Panc1 (cell line): ENCODE results near the gene MRPL51. TPM values are rescaled to one million over a fixed set of nuclear protein-coding genes. Genes with fewer than 3 reads are reported as not detected.

Experiments used
- ATAC-seq: fragments of 200-7000 bp; cut with Tn5 transposase; 2 replicates; pipeline ENCODE4 v1.9.1; 2020; ENCODE audit warnings: mild to moderate bottlenecking, moderate library complexity
- BruUV-seq: library from RNA; stranded (reverse); fragments of 400-500 nt; replicated peaks from 2 replicates; lab custom pipeline; 2021; lab: Mats Ljungman, UMichigan
- CTCF ChIA-PET: fragments of 300-600 bp; sonication (Branson Sonifier 250); formaldehyde crosslinking; loops from one replicate; lab custom pipeline; 2022; ENCODE audit warnings: antibody characterized with exemption; lab: Charles Lee
- POLR2A ChIA-PET: fragments of 300-600 bp; sonication (Branson Sonifier 250); formaldehyde crosslinking; loops from one replicate; lab custom pipeline; 2022; ENCODE audit warnings: antibody characterized with exemption; lab: Charles Lee
- DNase-seq: peaks from one replicate; pipeline ENCODE4 v3.0.0-alpha.2; 2010; ENCODE audit warnings: low read depth, low spot score
- H3K27ac ChIP-seq: 2 replicates; pipeline ENCODE4 v1.5.1; 2011; ENCODE audit warnings: mild to moderate bottlenecking, low read length, inconsistent platforms
- H3K27me3 ChIP-seq: fragments of 200-500 bp; sonication (Bioruptor generic); 2 replicates; pipeline ENCODE4 v1.6.0; 2014; ENCODE audit warnings: low read length, inconsistent platforms; ENCODE audit not compliant: control insufficient read depth, insufficient read depth
- H3K36me3 ChIP-seq: fragments of 200-500 bp; sonication (Bioruptor generic); 2 replicates; pipeline ENCODE4 v1.5.1; 2014; ENCODE audit warnings: inconsistent platforms, mild to moderate bottlenecking, low read length, moderate library complexity; ENCODE audit not compliant: control insufficient read depth, insufficient read depth
- H3K4me1 ChIP-seq: 2 replicates; pipeline ENCODE4 v1.5.1; 2011; ENCODE audit warnings: inconsistent platforms, mild to moderate bottlenecking, low read length, moderate library complexity; ENCODE audit not compliant: control insufficient read depth, insufficient read depth
- H3K4me3 ChIP-seq, 2 experiments: 2 replicates each; pipeline ENCODE4 v1.5.1; 2011 to 2012; ENCODE audit warnings: low read depth in 2 of 2, low read length in 2 of 2, mild to moderate bottlenecking in 2 of 2, inconsistent platforms in 1 of 2, moderate library complexity in 1 of 2
- H3K9me3 ChIP-seq: fragments of 200-500 bp; sonication (Bioruptor generic); 2 replicates; pipeline ENCODE4 v1.5.1; 2014; ENCODE audit warnings: low read depth, mild to moderate bottlenecking, inconsistent platforms, low read length, moderate library complexity; ENCODE audit not compliant: control insufficient read depth, insufficient read depth
- POLR2AphosphoS5 ChIP-seq: IDR thresholded peaks from 2 replicates; pipeline ENCODE4 v1.6.1; 2012; ENCODE audit warnings: mild to moderate bottlenecking, low read depth, low read length, moderate library complexity
- SIN3A ChIP-seq: IDR thresholded peaks from 2 replicates; pipeline ENCODE4 v1.6.1; 2012; ENCODE audit warnings: low read depth, mild to moderate bottlenecking, low read length, moderate library complexity, borderline replicate concordance; ENCODE audit not compliant: insufficient read depth
- TCF7L2 ChIP-seq: IDR thresholded peaks from 2 replicates; pipeline ENCODE4 v1.6.1; 2011; ENCODE audit warnings: mild to moderate bottlenecking, low read depth, low read length, inconsistent platforms
- in situ Hi-C: cut with HindIII; loops from 2 replicates; pipeline ENCODE4 v1.10.0; 2016; ENCODE audit warnings: low sequenced_read_pairs, low pct_unique_long_range_greater_than_20kb
- intact Hi-C: fragments of 100-400 bp; cut with micrococcal nuclease; formaldehyde crosslinking; loops from one replicate; pipeline ENCODE4 v1.10.0; 2022; ENCODE audit not compliant: unreplicated experiment
- total RNA-seq: library from RNA; stranded (reverse); gene quantifications from one replicate; pipeline ENCODE4 v1.2.1, GENCODE V29; 2021; ENCODE audit not compliant: unreplicated experiment
- TF ChIP-seq, protein P1 (sequence below): fragments of 450-650 bp; IDR thresholded peaks from 2 replicates; pipeline ENCODE4 v1.5.1; 2017; ENCODE audit warnings: mild to moderate bottlenecking
- TF ChIP-seq, protein P2 (sequence below), 2 experiments: IDR thresholded peaks; 2 replicates each; pipeline ENCODE4 v1.6.1; 2011 to 2012; ENCODE audit warnings: low read depth in 2 of 2, control low read depth in 1 of 2, low read length in 1 of 2, mild to moderate bottlenecking in 1 of 2, moderate library complexity in 1 of 2; ENCODE audit not compliant: insufficient read depth in 1 of 2

Gene MRPL51
- total RNA-seq, 1 experiment from 2014 or later, result 194 TPM

DNA sequence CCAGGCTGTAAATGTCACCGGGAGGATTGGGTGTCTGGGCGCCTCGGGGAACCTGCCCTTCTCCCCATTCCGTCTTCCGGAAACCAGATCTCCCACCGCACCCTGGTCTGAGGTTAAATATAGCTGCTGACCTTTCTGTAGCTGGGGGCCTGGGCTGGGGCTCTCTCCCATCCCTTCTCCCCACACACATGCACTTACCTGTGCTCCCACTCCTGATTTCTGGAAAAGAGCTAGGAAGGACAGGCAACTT lies 42.6 kb upstream of the MRPL51 start:
- no peaks in the 10 kb centered on the region for H3K9me3 ChIP-seq
- no peaks in the 10 kb centered on the region for H3K27me3 ChIP-seq
- peak overlapping the region; percentile 77 to 86 for H3K4me3 ChIP-seq
- intact Hi-C loops, result no loop called here
- ATAC-seq (no peak), DNase-seq (no peak)
- ChIA-PET CTCF (no interaction called here), POLR2A (interaction anchor here (0.6 to 1.1 kb wide), 3 partner anchors 22 to 89 kb away, joined by 3 read pairs; no protein-coding TSS in a partner anchor)
- peak overlapping the region; percentile 89 for H3K27ac ChIP-seq
- no TSS peak for BruUV-seq
- peaks cover 11% of the 10 kb centered on the region for H3K36me3 ChIP-seq
- TF ChIP-seq, protein P1, sequence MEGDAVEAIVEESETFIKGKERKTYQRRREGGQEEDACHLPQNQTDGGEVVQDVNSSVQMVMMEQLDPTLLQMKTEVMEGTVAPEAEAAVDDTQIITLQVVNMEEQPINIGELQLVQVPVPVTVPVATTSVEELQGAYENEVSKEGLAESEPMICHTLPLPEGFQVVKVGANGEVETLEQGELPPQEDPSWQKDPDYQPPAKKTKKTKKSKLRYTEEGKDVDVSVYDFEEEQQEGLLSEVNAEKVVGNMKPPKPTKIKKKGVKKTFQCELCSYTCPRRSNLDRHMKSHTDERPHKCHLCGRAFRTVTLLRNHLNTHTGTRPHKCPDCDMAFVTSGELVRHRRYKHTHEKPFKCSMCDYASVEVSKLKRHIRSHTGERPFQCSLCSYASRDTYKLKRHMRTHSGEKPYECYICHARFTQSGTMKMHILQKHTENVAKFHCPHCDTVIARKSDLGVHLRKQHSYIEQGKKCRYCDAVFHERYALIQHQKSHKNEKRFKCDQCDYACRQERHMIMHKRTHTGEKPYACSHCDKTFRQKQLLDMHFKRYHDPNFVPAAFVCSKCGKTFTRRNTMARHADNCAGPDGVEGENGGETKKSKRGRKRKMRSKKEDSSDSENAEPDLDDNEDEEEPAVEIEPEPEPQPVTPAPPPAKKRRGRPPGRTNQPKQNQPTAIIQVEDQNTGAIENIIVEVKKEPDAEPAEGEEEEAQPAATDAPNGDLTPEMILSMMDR, result no peak
- TF ChIP-seq, protein P2, sequence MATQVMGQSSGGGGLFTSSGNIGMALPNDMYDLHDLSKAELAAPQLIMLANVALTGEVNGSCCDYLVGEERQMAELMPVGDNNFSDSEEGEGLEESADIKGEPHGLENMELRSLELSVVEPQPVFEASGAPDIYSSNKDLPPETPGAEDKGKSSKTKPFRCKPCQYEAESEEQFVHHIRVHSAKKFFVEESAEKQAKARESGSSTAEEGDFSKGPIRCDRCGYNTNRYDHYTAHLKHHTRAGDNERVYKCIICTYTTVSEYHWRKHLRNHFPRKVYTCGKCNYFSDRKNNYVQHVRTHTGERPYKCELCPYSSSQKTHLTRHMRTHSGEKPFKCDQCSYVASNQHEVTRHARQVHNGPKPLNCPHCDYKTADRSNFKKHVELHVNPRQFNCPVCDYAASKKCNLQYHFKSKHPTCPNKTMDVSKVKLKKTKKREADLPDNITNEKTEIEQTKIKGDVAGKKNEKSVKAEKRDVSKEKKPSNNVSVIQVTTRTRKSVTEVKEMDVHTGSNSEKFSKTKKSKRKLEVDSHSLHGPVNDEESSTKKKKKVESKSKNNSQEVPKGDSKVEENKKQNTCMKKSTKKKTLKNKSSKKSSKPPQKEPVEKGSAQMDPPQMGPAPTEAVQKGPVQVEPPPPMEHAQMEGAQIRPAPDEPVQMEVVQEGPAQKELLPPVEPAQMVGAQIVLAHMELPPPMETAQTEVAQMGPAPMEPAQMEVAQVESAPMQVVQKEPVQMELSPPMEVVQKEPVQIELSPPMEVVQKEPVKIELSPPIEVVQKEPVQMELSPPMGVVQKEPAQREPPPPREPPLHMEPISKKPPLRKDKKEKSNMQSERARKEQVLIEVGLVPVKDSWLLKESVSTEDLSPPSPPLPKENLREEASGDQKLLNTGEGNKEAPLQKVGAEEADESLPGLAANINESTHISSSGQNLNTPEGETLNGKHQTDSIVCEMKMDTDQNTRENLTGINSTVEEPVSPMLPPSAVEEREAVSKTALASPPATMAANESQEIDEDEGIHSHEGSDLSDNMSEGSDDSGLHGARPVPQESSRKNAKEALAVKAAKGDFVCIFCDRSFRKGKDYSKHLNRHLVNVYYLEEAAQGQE (IDR thresholded peaks at IDR 0.05; ENCODE audit: insufficient read depth in 1 of 2, low read depth in 2 of 2, low read length in 1 of 2), result no peak
- TF ChIP-seq TCF7L2 (no peak), SIN3A (no peak), POLR2AphosphoS5 (no peak; the same call in 1 of the 2 replicates)
- peaks cover 55% of the 10 kb centered on the region for H3K4me1 ChIP-seq
- in situ Hi-C loops, result no loop called here

DNA sequence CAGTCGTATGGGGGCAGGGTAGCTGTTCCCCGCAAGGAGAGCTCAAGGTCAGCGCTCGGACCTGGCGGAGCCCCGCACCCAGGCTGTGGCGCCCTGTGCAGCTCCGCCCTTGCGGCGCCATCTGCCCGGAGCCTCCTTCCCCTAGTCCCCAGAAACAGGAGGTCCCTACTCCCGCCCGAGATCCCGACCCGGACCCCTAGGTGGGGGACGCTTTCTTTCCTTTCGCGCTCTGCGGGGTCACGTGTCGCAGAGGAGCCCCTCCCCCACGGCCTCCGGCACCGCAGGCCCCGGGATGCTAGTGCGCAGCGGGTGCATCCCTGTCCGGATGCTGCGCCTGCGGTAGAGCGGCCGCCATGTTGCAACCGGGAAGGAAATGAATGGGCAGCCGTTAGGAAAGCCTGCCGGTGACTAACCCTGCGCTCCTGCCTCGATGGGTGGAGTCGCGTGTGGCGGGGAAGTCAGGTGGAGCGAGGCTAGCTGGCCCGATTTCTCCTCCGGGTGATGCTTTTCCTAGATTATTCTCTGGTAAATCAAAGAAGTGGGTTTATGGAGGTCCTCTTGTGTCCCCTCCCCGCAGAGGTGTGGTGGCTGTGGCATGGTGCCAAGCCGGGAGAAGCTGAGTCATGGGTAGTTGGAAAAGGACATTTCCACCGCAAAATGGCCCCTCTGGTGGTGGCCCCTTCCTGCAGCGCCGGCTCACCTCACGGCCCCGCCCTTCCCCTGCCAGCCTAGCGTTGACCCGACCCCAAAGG lies 42.1 kb upstream of the MRPL51 start:
- POLR2A ChIA-PET, result interaction anchor here (0.6 to 0.9 kb wide), 2 partner anchors 23 to 154 kb away, joined by 3 read pairs; no protein-coding TSS in a partner anchor
- peak overlapping the region; percentile 77 to 86 for H3K4me3 ChIP-seq
- H3K27ac ChIP-seq, result peak overlapping the region; percentile 89
- TF ChIP-seq POLR2AphosphoS5 (no peak; the same call in 1 of the 2 replicates), SIN3A (0 out of 2 replicates have a peak, but pooled peaks have one; percentile 19)
- ATAC-seq, result no peak
- H3K36me3 ChIP-seq, result peaks cover 11% of the 10 kb centered on the region
- H3K9me3 ChIP-seq, result no peaks in the 10 kb centered on the region
- CTCF ChIA-PET, result no interaction called here
- in situ Hi-C loops, result no loop called here
- no TSS peak for BruUV-seq
- H3K27me3 ChIP-seq, result no peaks in the 10 kb centered on the region
- peaks cover 52% of the 10 kb centered on the region for H3K4me1 ChIP-seq
- no peak for DNase-seq
- intact Hi-C loops, result no loop called here

DNA sequence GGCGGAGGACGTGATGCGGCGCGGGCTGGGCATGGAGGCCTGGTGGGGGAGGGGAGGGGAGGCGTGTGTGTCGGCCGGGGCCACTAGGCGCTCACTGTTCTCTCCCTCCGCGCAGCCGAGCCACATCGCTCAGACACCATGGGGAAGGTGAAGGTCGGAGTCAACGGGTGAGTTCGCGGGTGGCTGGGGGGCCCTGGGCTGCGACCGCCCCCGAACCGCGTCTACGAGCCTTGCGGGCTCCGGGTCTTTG lies 41.6 kb upstream of the MRPL51 start:
- ATAC-seq, result no peak
- H3K4me1 ChIP-seq, result peaks cover 47% of the 10 kb centered on the region
- CTCF ChIA-PET, result no interaction called here

More for the DNA sequence above, 41.6 kb upstream of the MRPL51 start:
- in situ Hi-C loops (no loop called here), intact Hi-C loops (no loop called here)
- Histone ChIP-seq H3K36me3 (peaks cover 11% of the 10 kb centered on the region), H3K4me3 (peak overlapping the region; percentile 77 to 86), H3K27me3 (no peaks in the 10 kb centered on the region), H3K27ac (peak overlapping the region; percentile 89), H3K9me3 (no peaks in the 10 kb centered on the region)
- no peak for DNase-seq
- POLR2A ChIA-PET, result interaction anchor here (0.7 to 0.9 kb wide), 3 partner anchors 23 to 157 kb away, joined by 3 to 4 read pairs (median 3); no protein-coding TSS in a partner anchor
- BruUV-seq, result no TSS peak
- TF ChIP-seq SIN3A, result no peak
